HG03139 (cell line): ENCODE measurements around the gene CLEC2D.
A peak's percentile ranks its signal among the peaks of the same experiment; 100 is the strongest.
"Not testable (repeated sequence)": the region's sequence is repeated elsewhere in the genome, so short reads cannot be mapped to it uniquely, and the experiment has no call there.

ENCODE experiments used
- ATAC-seq: cut with Tn5 transposase; IDR thresholded peaks from one replicate; pipeline ENCODE4 v1.9.1; 2021; ENCODE audit not compliant: unreplicated experiment

Gene CLEC2D

GRCh38 chr12:9699269-9699897, 29.9 kb downstream of the CLEC2D start:
- no peak for ATAC-seq

GRCh38 chr12:9699898-9700605, 30.5 kb downstream of the CLEC2D start:
- no peak for ATAC-seq

GRCh38 chr12:9700606-9700956, 31.1 kb downstream of the CLEC2D start:
- no peak for ATAC-seq

- ATAC-seq = no peak
These were observed 32.1 kb downstream of the CLEC2D start for GRCh38 chr12:9701380-9702154.

GRCh38 chr12:9702255-9702654, 32.7 kb downstream of the CLEC2D start:
- ATAC-seq = no peak

GRCh38 chr12:9704561-9704960, 35.0 kb downstream of the CLEC2D start:
- not testable (repeated sequence) for ATAC-seq

GRCh38 chr12:9706086-9706685, 36.7 kb downstream of the CLEC2D start:
- no peak for ATAC-seq

- no peak for ATAC-seq
These were observed 37.8 kb downstream of the CLEC2D start for GRCh38 chr12:9707356-9707755.

GRCh38 chr12:9707864-9708808, 38.6 kb downstream of the CLEC2D start:
- no peak for ATAC-seq

GRCh38 chr12:9708853-9709252, 39.3 kb downstream of the CLEC2D start:
- no peak for ATAC-seq

GRCh38 chr12:9710584-9711375, 41.3 kb downstream of the CLEC2D start:
- no peak for ATAC-seq

GRCh38 chr12:9711664-9712063, 42.2 kb downstream of the CLEC2D start:
- ATAC-seq = no peak

GRCh38 chr12:9713032-9713558, 43.6 kb downstream of the CLEC2D start:
- ATAC-seq = peak; percentile 71

- ATAC-seq = no peak
These were observed 47.8 kb downstream of the CLEC2D start for GRCh38 chr12:9717070-9717925.

- ATAC-seq = no peak
These were observed 49.5 kb downstream of the CLEC2D start for GRCh38 chr12:9718968-9719367.

GRCh38 chr12:9719790-9720189, 50.3 kb downstream of the CLEC2D start:
- ATAC-seq = no peak

- peak; percentile 52 for ATAC-seq
These were observed 52.0 kb downstream of the CLEC2D start for GRCh38 chr12:9721394-9722092.

- no peak for ATAC-seq
These were observed 54.5 kb downstream of the CLEC2D start for GRCh38 chr12:9724023-9724422.
